OCI-M1 (cell line): ENCODE results near the gene KMT2D.

Source experiments
- DNase-seq: peaks from one replicate; lab custom pipeline; 2025; lab: John Stamatoyannopoulos, UW

Gene KMT2D, protein sequence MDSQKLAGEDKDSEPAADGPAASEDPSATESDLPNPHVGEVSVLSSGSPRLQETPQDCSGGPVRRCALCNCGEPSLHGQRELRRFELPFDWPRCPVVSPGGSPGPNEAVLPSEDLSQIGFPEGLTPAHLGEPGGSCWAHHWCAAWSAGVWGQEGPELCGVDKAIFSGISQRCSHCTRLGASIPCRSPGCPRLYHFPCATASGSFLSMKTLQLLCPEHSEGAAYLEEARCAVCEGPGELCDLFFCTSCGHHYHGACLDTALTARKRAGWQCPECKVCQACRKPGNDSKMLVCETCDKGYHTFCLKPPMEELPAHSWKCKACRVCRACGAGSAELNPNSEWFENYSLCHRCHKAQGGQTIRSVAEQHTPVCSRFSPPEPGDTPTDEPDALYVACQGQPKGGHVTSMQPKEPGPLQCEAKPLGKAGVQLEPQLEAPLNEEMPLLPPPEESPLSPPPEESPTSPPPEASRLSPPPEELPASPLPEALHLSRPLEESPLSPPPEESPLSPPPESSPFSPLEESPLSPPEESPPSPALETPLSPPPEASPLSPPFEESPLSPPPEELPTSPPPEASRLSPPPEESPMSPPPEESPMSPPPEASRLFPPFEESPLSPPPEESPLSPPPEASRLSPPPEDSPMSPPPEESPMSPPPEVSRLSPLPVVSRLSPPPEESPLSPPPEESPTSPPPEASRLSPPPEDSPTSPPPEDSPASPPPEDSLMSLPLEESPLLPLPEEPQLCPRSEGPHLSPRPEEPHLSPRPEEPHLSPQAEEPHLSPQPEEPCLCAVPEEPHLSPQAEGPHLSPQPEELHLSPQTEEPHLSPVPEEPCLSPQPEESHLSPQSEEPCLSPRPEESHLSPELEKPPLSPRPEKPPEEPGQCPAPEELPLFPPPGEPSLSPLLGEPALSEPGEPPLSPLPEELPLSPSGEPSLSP (N-terminal part only)

GRCh38 chr12:49060237-49061156 is at the start of gene KMT2D:
Gene KMT2D, minus strand, starts transcription at chr12:49060794. Its CDS starts 5,470 bp downstream, at chr12:49055324.
- DNase-seq = peak; percentile 93

- DNase-seq = peak; percentile 49
These were observed 49.3 kb upstream of the KMT2D start for GRCh38 chr12:49109641-49110463.

DNA sequence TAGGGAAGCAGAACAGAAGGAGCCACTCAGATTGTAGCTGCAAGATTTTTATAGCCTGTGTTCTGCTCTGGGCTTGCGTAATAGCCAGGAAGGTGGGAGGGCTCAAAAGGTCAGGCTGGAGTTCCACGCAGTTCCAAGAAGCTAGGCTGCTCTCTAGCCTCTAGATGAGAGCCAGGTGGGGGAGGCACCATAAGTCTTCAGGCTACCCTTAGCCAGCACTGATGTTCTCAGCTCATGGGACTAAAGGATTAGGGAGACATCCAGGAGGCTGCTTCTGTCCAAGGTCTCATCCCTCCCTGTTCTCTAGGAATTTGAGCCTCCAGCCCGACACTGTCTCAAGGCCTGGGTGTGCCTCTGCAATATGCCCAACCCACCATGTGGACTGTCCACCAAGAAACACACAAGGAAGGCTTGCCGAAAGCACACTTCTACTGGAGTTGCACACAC is 48.4 kb upstream of the KMT2D start:
- DNase-seq = peak; percentile 89

- DNase-seq = no peak
These were observed 45.0 kb upstream of the KMT2D start for GRCh38 chr12:49105504-49106084.

DNA sequence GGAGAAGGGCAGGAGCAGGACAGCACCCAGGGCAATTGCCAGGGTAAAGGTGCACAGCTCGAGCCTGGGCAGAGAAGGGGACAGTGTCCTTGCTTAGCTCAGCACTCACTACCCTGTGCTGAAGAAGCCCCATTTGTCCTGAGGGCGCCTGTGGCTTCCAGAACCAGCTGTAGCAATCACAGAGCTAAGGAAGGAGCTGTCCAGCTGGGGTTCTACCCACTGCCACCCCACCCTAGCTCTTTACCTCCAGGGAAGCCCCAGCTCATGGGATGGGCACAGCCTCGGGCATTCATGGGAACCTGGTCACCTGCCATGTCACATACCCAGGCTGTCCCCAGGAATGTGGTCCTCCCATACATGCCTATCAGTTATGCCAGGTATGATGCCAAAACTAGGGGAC is 44.2 kb upstream of the KMT2D start:
- DNase-seq = no peak

DNA sequence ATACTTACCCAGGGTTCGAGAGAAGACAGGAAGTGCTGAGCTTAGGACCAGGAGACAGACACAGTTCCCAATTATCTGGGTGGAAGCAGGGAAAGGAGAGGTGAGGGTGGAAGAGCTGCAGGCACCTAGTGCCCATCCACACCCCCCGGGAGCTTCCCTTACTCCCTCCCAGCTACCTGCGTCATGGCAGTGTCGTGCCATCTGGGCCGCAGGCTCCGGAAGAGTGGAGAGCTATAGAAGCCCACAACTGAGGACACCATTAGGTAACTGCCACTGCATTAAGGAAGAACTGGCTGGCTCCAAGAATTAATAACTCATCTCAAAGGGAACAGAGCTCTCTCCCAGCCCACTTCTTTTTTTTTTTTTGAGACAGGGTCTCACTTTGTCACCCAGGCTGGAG is 39.8 kb upstream of the KMT2D start:
- DNase-seq = no peak

DNA sequence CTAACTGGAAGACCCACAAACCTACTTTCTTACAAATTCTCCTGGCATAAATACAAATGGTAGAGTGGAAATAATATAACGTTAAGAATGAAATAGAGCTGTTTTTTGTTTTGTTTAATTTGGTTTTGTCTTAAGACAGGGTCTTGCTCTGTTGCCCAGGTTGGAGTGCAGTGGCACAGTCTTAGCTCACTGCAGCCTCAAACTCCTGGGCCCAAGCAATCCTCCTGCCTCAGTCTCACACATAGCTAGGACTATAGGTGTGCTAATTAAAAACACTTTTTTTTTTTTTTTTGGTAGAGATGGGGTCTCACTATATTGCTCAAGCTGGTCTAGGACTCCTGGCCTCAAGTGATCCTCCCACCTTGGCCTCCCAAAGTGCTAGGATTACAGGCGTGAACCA is 38.1 kb upstream of the KMT2D start:
- DNase-seq = no peak

GRCh38 chr12:49098035-49098451 is 37.4 kb upstream of the KMT2D start:
- DNase-seq = peak; percentile 82

DNA sequence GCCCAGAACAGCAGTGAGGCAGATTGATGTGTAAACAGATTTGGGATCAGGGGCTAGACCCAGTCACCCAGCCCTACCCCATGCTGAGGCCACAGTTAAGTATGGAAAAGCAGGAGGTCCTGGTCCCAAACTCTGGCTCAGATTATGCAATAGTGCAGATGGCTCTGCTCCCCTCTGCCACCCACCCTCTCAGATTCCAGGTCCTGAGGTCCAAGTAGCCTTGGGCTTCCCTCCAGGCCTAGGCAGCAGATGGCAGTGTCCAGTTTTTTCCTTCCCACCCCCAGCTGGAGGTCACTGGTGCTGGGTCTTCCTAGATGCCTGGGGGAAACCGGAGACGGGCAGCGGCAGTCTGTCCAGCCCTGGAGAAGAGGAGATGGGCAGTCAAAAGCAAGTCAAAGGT is 36.8 kb upstream of the KMT2D start:
- DNase-seq = no peak

GRCh38 chr12:49094975-49095365 is 34.4 kb upstream of the KMT2D start:
- no peak for DNase-seq

DNA sequence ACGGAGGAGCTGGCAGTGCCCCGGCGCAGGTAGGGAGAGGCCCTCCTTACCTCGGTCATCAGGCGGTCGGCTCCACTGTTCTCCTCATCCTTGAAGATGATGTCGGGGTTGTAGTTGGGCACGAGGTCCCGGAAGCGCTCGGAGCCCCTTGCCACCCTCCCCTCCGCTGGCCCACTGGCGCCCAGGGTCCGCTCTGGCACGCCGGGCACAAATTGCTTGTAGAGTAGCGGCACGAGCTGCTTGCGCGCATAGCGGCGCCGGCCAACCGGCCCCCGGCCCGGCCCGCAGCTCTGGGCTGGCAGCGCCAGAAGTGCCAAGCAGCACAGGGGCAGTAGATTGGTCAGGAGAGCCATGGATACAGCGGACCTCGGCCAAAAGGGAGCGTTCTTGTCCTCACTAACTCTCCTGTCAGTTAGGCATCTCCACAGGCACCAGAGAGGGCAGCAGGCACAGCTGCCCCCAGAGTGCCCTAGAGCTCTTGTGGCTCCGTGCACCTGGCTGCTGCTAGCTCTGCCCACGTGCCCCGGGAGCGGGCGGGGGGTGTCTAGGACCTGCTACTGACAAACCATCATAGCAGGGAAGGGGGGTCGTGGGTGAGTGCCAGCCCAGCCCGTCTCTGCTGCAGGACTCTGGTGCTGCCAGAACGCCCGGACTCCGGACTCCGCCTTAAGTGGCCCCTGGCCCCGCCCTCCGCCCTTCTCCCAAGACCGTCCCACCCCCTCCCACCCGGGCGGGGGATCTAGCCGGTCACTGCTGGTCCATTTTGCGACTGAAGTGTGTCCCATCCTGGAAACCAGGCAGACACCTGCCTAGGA is 33.8 kb upstream of the KMT2D start, which contains the start of gene DHH:
Gene DHH, minus strand, starts transcription at position 642 of the 815 bp plus-strand sequence. Its CDS starts 289 bp downstream, at position 353.
- DNase-seq = peak; percentile 72

GRCh38 chr12:49093792-49094159 is 33.2 kb upstream of the KMT2D start:
- peak; percentile 36 for DNase-seq

DNA sequence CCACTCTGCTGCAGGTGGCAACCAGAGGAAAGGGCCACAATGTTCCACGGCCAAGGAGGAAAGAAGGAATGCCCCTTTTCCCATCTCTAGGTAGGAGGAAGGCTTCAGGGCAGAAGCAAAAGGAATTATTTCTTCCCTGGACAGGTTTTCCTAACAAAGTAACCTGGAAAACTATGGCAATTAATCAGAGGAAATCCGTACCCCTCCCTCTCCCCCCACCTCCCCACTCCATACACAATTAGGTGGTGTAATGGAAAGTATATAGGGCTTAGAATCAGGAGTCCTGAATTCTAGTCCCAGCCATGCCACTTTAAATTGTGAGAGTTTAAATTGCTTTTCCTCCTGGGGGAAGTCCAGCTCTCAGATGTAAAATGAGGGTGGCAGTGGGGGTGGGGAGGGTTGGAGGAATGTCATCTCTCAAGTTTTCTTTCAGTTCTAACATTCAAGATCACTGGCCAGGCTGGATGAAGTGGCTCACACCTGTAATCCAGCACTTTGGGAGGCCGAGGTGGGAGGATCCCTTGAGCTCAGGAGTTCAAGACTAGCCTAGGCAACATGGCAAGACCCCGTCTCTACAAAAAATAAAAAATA is 32.3 kb upstream of the KMT2D start:
- peak; percentile 60 for DNase-seq

GRCh38 chr12:49092086-49092815 is 31.7 kb upstream of the KMT2D start:
- peak; percentile 97 for DNase-seq

GRCh38 chr12:49091836-49092085 is 31.2 kb upstream of the KMT2D start:
- DNase-seq = no peak

DNA sequence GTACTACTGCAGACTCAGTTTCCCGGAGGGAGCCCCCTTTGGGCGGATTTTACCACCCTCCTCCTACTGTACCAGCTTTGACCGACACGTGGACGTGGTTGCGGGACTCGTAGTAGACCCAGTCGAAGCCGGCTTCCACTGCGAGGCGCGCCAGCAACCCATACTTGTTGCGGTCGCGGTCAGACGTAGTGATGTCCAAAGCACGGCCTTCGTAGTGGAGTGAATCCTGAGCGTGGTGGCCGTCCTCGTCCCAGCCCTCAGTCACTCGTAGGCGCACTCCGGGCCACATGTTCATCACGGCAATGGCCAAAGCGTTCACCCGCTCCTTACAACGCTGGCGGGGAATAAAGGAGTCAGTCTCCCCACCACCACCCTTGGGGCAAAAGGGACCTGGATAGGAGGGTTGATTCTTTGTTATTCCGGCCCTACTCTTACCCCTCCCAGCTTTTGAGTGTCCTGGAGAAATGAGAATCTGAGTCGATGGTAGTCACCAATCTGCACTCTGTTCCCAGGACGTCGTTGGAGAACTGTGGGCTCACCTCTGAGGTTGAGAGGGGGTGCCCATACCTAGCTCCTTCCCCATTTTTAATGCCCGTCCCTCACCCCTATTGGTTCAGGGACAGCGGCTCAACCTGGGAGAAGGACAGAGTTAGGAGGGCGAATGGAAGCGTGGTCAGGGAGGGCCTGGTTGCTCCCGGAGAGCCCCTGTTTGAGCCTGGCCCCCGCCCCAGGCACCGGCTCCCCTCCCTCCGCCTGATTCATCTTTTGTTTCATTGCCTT is 30.7 kb upstream of the KMT2D start:
- DNase-seq = no peak

- peak; percentile 94 for DNase-seq
These were observed 29.5 kb upstream of the KMT2D start for GRCh38 chr12:49089821-49090773.
